ENCODE measurements around the gene CACHD1. TPM values are rescaled to one million over a fixed set of nuclear protein-coding genes. Genes with fewer than 3 reads are reported as not detected.

Gene CACHD1
- total and polyA plus RNA-seq, 9 of the 15 experiments (the other 6 are each of a cell fraction or from before 2014, with no cell fraction given): 0.07 TPM; not detected in 8

DNA sequence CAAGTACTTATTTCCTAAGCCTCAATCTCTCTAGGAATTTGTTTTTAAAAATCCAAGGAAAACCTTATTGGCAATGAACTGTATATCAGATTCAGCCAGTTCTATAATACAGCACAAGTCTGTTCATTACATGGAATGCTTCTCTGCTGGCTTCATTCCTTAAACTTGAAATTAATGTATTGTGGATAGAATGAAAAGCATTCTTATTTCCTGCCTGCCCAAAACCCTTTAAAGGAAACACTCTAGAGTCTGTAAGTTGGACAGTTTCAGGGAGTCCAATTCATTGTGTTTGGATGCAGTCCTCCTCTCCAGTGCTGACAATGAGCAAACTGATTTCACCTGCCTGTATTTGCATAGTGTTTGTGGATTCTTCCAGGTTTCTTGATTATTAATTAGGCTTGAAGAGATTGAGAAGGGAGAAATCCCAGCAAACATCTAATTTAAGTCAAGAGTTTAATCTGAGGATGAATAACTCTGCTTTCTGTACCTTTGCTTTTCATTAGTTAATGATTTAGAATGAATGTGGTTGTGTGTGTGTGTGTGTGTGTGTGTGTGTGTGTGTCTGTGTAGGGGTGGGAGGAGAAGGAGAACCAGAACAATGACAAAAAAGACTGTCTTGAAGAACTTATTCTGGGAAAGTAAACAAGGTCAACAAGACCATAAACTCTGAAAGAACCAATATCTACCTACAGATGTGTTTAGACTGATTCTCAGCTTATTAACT is 61.2 kb downstream of the CACHD1 start:
- BruUV-seq (replicated peaks): no TSS peak
- TF ChIP-seq, protein P1, sequence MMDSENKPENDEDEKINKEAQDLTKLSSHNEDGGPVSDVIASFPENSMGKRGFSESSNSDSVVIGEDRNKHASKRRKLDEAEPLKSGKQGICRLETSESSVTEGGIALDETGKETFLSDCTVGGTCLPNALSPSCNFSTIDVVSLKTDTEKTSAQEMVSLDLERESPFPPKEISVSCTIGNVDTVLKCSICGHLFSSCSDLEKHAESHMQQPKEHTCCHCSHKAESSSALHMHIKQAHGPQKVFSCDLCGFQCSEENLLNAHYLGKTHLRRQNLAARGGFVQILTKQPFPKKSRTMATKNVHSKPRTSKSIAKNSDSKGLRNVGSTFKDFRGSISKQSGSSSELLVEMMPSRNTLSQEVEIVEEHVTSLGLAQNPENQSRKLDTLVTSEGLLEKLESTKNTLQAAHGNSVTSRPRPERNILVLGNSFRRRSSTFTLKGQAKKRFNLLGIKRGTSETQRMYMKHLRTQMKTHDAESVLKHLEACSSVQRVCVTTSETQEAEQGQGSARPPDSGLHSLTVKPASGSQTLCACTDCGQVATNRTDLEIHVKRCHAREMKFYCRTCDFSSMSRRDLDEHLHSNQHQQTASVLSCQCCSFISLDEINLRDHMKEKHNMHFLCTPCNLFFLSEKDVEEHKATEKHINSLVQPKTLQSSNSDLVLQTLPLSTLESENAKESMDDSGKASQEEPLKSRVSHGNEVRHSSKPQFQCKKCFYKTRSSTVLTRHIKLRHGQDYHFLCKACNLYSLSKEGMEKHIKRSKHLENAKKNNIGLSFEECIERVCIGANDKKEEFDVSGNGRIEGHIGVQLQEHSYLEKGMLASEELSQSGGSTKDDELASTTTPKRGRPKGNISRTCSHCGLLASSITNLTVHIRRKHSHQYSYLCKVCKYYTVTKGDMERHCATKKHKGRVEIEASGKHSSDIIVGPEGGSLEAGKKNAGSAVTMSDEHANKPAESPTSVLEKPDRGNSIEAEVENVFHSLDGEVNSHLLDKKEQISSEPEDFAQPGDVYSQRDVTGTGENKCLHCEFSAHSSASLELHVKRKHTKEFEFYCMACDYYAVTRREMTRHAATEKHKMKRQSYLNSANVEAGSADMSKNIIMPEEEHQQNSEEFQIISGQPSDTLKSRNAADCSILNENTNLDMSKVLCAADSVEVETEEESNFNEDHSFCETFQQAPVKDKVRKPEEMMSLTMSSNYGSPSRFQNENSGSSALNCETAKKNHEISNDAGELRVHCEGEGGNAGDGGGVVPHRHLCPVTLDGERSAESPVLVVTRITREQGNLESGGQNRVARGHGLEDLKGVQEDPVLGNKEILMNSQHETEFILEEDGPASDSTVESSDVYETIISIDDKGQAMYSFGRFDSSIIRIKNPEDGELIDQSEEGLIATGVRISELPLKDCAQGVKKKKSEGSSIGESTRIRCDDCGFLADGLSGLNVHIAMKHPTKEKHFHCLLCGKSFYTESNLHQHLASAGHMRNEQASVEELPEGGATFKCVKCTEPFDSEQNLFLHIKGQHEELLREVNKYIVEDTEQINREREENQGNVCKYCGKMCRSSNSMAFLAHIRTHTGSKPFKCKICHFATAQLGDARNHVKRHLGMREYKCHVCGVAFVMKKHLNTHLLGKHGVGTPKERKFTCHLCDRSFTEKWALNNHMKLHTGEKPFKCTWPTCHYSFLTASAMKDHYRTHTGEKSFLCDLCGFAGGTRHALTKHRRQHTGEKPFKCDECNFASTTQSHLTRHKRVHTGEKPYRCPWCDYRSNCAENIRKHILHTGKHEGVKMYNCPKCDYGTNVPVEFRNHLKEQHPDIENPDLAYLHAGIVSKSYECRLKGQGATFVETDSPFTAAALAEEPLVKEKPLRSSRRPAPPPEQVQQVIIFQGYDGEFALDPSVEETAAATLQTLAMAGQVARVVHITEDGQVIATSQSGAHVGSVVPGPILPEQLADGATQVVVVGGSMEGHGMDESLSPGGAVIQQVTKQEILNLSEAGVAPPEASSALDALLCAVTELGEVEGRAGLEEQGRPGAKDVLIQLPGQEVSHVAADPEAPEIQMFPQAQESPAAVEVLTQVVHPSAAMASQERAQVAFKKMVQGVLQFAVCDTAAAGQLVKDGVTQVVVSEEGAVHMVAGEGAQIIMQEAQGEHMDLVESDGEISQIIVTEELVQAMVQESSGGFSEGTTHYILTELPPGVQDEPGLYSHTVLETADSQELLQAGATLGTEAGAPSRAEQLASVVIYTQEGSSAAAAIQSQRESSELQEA (IDR thresholded peaks at IDR 0.05; ENCODE audit: low read depth): no peak
- TF ChIP-seq ZBED1 (IDR thresholded peaks at IDR 0.05): no peak

More for the DNA sequence above, 61.2 kb downstream of the CACHD1 start:
- Histone ChIP-seq H3K4me3 (no peak overlapping the region), H3K9me3 (replicated peaks; ENCODE audit: control insufficient read depth, insufficient read depth, low read depth, low read length) (no peaks in the 10 kb centered on the region), H3K27me3 (ENCODE audit: control insufficient read depth in 2 of 2, insufficient read depth in 2 of 2, low read length in 2 of 2) (0 out of 5 replicates have a peak, but pooled peaks cover 0 to 4% of the 10 kb centered on the region in 2 experiments), H3K79me2 (ENCODE audit: control insufficient read depth, insufficient read depth, low read length) (no peaks in the 10 kb centered on the region), H3K4me1 (replicated peaks in 1 of 2; ENCODE audit: control insufficient read depth in 2 of 2, insufficient read depth in 2 of 2, low read length in 2 of 2) (no peaks in the 10 kb centered on the region), H3K9me1 (ENCODE audit: control insufficient read depth, insufficient read depth, low read length) (no peaks in the 10 kb centered on the region), H3K9ac (ENCODE audit: insufficient read depth in 1 of 2, low read depth in 2 of 2, low read length in 2 of 2) (no peak overlapping the region), H3K27ac (ENCODE audit: extremely low read depth, low read depth, low read length) (no peak overlapping the region), H3K4me2 (ENCODE audit: insufficient read depth, low read length) (no peak overlapping the region), H4K20me1 (replicated peaks; ENCODE audit: control insufficient read depth, insufficient read depth, low read length) (no peaks in the 10 kb centered on the region), H3K36me3 (ENCODE audit: control insufficient read depth, insufficient read depth, low read length) (no peaks in the 10 kb centered on the region), H2AFZ (ENCODE audit: low read depth, low read length) (no peak overlapping the region)
- intact Hi-C loops (cut with micrococcal nuclease) (no loop called here), in situ Hi-C loops (cut with MboI) (no loop called here)
- no peak for ATAC-seq
- ChIA-PET POLR2A (no interaction called here), CTCF (ENCODE audit: low intra/inter-chr PET ratio) (no interaction called here)
- no peak for FAIRE-seq
- no peak for DNase-seq (ENCODE audit: extremely low read depth in 1 of 4, low spot score in 3 of 4)

All from K562 (cell line).